Measurements from ENCODE around the gene CALML6.

DNA sequence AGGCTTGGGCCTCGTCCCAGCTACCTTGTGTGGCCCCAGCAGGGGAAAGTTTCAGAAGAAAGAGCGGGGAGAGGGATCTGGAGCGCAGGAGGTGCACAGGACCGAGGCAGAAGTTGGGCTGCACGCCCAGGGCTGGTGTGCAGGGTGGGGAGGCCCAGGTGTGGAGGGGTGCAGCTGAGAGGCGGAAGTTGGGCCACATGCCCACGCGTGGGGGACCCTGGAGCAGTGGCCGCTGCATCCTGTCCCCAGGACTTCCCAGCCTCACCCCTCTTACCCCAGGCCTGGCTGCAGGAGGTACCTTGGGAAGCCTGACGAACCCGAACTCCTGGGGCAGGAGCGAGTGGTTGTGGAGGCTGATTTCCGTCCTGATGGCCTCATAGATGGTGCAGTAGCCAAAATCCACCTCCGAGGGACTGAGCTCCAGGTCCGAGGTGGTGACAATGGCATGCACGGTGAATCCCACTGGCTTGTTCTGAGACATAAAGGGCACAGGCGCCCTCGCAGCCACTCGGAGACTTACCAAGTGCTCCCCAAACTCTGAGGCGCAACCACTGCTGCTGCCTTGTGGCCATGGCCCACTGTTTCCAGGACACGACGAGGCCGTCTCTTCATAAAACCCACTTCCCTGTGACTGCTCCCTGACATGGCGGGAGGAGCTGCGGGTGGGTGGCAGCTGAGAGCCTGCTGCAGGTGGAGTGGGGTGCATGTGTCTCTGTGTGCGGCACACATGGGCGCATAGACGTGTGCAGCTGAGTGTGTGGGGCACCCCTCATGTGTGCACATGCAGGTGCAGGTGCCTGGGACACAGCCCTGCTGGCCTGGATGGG is 24.4 kb downstream of the CALML6 start:
- TF ChIP-seq, protein P1, sequence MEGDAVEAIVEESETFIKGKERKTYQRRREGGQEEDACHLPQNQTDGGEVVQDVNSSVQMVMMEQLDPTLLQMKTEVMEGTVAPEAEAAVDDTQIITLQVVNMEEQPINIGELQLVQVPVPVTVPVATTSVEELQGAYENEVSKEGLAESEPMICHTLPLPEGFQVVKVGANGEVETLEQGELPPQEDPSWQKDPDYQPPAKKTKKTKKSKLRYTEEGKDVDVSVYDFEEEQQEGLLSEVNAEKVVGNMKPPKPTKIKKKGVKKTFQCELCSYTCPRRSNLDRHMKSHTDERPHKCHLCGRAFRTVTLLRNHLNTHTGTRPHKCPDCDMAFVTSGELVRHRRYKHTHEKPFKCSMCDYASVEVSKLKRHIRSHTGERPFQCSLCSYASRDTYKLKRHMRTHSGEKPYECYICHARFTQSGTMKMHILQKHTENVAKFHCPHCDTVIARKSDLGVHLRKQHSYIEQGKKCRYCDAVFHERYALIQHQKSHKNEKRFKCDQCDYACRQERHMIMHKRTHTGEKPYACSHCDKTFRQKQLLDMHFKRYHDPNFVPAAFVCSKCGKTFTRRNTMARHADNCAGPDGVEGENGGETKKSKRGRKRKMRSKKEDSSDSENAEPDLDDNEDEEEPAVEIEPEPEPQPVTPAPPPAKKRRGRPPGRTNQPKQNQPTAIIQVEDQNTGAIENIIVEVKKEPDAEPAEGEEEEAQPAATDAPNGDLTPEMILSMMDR (IDR thresholded peaks at IDR 0.05) = no peak
- TF ChIP-seq POLR2AphosphoS5 (IDR thresholded peaks at IDR 0.05; ENCODE audit: low read depth, low read length) (no peak), SIN3A (IDR thresholded peaks at IDR 0.05; ENCODE audit: borderline replicate concordance, insufficient read depth, low read depth, low read length) (no peak), TCF7L2 (IDR thresholded peaks at IDR 0.05; ENCODE audit: low read depth, low read length) (no peak)
- TF ChIP-seq, protein P2, sequence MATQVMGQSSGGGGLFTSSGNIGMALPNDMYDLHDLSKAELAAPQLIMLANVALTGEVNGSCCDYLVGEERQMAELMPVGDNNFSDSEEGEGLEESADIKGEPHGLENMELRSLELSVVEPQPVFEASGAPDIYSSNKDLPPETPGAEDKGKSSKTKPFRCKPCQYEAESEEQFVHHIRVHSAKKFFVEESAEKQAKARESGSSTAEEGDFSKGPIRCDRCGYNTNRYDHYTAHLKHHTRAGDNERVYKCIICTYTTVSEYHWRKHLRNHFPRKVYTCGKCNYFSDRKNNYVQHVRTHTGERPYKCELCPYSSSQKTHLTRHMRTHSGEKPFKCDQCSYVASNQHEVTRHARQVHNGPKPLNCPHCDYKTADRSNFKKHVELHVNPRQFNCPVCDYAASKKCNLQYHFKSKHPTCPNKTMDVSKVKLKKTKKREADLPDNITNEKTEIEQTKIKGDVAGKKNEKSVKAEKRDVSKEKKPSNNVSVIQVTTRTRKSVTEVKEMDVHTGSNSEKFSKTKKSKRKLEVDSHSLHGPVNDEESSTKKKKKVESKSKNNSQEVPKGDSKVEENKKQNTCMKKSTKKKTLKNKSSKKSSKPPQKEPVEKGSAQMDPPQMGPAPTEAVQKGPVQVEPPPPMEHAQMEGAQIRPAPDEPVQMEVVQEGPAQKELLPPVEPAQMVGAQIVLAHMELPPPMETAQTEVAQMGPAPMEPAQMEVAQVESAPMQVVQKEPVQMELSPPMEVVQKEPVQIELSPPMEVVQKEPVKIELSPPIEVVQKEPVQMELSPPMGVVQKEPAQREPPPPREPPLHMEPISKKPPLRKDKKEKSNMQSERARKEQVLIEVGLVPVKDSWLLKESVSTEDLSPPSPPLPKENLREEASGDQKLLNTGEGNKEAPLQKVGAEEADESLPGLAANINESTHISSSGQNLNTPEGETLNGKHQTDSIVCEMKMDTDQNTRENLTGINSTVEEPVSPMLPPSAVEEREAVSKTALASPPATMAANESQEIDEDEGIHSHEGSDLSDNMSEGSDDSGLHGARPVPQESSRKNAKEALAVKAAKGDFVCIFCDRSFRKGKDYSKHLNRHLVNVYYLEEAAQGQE (IDR thresholded peaks at IDR 0.05; ENCODE audit: insufficient read depth in 1 of 2, low read depth in 2 of 2, low read length in 1 of 2) = no peak
